Measurements from ENCODE around the gene MMP24. TPM values are rescaled to one million over a fixed set of nuclear protein-coding genes. Genes with fewer than 3 reads are reported as not detected.
A peak's percentile ranks its signal among the peaks of the same experiment; 100 is the strongest.

MMP24 gene
- total RNA-seq, 1 donor from 2014 or later, result 64.1 TPM

DNA sequence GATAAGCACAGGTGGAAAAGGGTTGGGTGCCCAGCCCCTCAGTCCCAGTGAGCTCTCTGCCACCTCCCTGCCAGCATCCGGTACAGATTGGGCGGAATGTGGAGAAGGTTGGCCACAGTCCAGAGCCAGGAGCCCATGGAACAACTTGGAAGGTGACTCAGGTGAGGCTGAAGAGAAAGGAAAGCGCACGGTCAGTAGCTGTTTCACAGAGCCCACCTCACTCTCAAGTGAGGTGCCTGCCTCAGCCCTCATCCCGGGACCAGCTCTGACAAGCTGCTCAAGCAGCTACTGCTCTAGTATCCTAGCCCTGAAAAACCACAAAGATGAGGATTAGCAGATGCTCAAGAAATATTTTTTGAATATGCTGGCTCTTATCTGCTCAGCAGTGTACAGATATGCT, 52.5 kb downstream of the MMP24 start:
- no peak for DNase-seq (ENCODE audit: low read depth)

GRCh38 chr20:35279533-35280174, 53.2 kb downstream of the MMP24 start:
- DNase-seq (ENCODE audit: low read depth), result no peak

GRCh38 chr20:35280523-35280922, 54.0 kb downstream of the MMP24 start:
- DNase-seq (ENCODE audit: low read depth), result no peak

DNA sequence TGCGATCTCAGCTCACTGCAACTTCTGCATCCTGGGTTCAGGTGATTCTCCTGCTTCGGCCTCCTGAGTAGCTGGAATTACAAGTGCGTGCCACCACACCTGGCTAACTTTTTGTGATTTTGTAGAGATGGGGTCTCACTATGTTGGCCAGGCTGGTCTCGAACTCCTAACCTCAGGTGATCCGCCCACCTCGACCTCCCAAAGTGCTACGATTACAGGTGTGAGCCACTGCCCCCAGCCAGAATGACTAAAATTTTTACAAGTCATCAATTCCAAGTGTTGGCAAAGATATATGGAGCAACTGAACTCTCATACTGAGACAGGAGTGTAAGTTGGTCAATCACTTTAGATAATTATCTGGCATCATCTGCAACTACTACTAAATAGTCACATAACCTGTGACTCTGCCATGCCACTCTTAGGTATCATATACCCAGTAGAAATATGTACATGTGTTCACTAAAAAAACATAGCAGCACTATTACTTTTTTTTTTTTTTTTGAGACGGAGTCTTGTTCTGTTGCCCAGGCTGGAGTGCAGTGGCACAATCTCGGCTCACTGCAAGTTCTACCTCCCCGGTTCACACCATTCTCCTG, 55.1 kb downstream of the MMP24 start:
- DNase-seq (ENCODE audit: low read depth), result no peak

GRCh38 chr20:35283441-35284266, 57.2 kb downstream of the MMP24 start:
- no peak for DNase-seq (ENCODE audit: low read depth)

DNA sequence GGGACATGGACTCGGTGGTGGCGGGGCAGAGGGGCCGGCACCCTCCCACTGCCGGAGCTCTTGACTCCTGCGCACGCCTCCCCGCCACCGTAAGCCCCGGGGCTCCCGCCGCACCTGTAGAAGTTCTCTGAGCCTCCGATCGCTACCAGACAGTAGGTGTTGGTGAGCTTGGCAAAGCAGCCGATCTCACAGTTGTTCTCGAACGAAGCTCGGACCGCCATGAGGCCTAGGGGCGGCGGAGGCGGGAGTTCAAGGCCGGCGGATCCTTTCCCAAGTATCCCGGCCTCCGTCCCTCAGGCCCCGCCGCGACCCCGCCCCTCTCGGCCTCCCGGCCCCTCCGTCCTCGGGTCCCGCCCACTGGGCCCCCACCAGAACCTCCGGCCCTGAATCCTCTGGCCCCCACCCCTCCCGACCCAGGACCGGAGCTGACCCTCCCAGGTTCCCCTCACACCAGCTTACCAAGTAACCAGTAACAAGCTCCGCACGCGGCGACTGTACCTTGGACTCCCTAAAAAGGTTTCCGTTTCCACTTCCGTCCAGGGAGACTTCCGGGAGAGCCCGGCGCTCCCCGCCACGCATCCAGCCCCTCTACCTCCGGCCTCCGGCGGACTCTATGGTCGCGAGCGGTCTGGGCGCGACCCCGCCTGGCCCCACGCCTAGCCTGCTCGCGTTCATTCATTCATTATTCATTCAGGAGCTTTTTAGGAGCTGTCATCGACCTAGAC, 57.9 kb downstream of the MMP24 start, which contains the start of gene EIF6:
Gene EIF6, minus strand, starts transcription at position 506 of the 725 bp plus-strand sequence. Its CDS starts 285 bp downstream, at position 221.
- DNase-seq (ENCODE audit: low read depth), result peak; percentile 80

DNA sequence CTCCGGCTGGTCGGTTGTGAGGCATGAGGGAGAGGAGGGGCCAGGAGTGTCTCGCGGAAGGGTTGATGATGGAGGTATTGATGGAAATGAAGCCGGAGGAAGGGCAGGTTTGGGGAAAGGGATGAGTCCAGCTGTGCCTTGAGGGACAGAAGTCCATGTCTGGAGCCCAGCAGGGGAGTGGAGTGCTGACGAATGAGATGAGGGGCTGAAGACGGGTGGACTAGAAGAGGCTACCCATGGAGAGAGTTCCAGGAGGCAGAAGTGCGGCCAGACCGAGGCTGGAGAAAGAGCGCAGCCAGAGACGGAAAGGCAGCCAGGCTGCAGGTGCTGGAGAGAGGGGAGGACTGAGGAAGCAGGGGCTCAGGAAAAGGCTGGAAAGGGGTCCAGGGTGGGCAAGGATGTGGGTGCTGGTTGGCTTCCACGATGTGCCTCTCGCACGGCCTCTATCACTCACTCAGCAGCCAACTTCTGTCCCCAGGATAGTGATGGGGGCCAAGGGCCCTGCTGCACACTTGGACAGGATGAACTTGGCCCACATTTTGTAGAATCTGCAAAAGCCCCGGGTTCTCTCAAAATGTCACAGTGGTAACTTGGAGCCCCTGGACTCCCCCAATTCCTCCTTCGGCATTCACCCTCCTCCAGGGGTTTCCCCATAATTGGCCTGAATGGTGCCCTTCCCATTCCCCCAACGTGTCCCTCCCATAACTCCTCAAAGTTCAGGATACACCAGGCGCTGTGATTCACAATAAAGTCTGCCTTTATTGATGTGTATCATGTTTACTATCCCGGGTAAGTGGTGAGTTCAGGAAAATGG, 58.7 kb downstream of the MMP24 start:
- no peak for DNase-seq (ENCODE audit: low read depth)

DNA sequence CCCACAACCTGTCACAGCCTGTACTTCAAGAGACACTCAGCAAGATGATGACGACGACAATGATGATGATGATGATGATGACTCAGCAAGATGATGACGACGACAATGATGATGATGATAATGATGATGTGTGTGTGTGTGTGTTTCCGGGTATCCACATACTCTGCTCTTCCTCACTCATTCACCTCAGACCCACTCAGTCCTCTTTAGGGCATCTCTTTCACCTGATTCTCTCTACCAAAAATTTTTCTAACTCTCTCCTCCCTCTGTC, 59.3 kb downstream of the MMP24 start:
- DNase-seq (ENCODE audit: low read depth), result no peak

DNA sequence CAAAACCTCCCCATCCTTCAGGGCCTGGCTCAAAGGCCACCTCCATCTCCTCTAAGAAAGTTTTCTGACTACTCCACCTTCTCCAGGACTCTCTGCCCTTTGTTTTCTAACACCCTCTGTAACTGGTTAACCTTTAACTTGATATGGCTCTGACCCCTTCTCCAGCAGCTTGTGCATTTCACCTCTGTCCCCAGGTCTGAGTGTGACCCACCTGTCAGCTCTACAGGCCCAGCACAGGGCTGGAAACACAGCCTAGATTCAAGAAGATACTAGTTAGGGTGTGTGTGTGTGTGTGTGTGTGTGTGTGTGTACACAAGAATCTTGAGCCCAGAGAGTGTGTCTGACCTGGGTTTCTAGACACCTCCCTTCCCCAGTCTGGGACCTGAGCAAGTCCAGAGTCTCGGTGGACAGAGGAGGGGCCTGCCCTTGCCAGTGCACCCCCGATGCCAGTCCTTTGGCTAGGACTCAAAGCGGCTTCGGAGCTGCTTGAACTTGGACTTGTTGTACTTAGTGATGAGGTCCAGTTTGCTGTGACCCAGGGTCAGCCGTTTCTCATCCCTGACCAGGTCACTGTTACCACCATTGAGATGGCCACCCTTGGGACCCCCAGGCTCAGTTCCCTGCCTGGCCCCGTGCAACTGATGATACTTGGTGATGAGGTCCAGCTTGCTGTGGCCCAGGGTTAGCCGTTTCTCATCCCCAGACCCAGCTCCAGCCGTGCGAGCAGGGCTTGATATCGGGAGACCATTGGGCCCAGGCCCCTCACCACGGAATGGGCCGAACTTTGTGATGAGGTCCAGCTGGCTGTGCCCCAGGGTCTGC, 59.8 kb downstream of the MMP24 start:
- peak; percentile 41 for DNase-seq (ENCODE audit: low read depth)

GRCh38 chr20:35286899-35287508, 60.5 kb downstream of the MMP24 start:
- DNase-seq (ENCODE audit: low read depth), result no peak

- DNase-seq (ENCODE audit: low read depth), result no peak
Observed at GRCh38 chr20:35287509-35288324, 61.2 kb downstream of the MMP24 start.

DNA sequence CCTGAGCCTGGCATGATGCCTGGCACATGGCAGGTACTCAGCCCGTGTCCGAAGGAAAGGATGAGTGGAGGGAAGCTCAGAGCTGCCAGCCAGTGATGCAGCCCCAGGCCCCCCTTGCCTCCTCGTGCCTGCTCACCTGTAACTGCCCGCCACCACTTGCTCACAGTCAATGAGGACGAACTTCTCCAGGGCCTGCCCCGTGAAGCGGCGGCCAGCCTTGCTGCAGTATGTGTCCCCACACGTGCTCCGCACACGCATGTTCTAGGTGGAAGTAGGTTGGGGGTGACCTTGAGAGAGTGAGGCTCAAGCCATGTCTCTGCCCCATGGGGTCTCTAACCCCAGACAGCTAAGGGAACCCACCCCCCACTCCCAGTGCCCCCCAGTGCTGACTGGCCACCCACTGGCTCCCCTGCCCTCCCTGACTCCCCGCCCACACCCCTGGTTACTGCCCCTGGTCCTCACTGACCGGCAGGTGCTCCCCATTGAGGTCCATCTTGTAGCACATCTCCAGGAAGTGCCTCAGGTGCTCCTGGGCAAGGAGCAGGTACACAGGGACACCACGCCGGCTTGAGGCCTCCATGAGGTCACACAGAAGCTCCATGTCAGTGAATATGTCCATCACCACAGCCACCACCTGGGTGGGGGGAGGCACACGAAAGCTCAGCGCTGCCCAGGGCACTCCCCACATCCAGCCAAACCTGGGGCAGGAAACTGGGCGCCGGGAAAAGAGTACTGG, 62.0 kb downstream of the MMP24 start:
- no peak for DNase-seq (ENCODE audit: low read depth)

- no peak for DNase-seq (ENCODE audit: low read depth)
Observed at GRCh38 chr20:35290186-35290886, 63.8 kb downstream of the MMP24 start.

DNA sequence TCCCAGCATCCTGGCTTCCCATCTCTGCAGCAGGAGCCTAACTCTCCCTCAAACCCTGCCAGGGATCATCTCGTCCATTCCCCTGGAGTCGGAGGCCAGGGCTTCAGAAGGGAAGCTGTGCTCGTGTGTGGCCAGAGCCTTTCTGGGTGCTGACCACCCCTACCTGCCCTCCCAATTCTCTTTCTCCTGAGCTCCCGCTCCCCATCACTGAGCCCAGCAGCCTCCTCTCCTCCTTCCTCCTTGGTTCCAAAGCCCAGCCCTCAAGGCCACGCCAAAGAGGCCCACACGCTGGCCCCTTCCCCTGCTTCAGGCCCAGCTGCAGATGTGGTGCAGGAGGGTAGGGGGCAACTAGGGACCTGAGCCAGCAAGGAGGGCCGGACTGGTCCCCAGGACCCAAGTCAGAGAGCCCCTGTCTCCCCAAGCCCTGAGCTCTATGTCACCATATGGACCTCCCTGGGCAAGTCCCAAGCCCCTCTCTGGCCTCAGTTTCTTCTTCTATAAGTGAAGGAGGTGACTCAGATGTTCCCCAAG, 64.5 kb downstream of the MMP24 start:
- no peak for DNase-seq (ENCODE audit: low read depth)

DNA sequence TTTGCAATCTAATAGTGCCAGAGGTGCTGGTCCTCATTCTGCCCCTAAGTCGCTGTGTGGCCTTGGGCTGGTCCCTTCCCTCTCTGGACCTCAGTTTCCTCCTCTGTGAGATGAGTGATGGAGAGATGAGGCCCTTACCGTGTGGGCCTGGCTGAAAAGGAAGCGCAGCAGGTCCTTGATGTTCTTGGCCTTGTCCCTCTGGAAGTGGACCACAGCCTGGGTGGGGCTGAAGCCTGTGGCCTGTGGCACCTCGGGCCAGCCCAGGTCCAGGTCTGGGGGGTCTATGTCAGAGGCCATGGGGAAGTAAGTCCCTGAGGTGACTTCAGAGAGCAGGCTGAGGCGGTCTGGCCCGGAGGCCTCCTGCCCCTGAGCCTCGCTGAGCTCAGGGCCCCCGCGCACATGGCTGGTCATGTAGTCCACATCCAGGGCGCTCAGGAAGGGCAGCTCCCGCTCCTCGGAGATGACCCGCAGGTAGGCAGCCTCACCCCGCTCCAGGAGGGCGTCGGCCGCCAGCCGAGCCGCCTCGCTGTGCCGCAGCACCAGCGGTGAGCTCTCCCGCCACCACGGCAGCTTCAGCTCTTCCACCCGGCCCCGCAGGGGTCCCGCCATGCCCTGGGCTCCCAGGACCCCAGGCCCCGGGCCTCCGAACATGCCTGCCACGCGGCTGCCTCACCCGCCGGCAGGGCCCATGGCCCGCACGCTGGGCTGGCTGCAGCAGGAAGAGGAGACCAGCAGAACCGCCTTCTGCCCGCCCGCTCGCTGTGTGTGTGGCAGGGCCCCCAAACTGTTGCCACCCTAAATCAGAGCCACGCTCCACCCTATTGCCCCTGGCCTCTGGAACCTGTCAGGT, 65.4 kb downstream of the MMP24 start, which contains the start of gene FAM83C:
Gene FAM83C, minus strand, starts transcription at position 772 of the 850 bp plus-strand sequence. Its CDS starts 121 bp downstream, at position 651.
- no peak for DNase-seq (ENCODE audit: low read depth)

- no peak for DNase-seq (ENCODE audit: low read depth)
Observed at GRCh38 chr20:35292504-35293285, 66.2 kb downstream of the MMP24 start.

Data from renal cortical epithelial cell (primary cell).